AML-193 (cell line): ENCODE measurements around the gene MCRS1.

Experiments used
- DNase-seq, 2 experiments: peaks; one replicate each; lab custom pipeline; 2025; lab: John Stamatoyannopoulos, UW

Gene MCRS1

GRCh38 chr12:49556391-49557186, 11.4 kb downstream of the MCRS1 start:
- DNase-seq: no peak

- DNase-seq: no peak
These were observed 12.1 kb downstream of the MCRS1 start for GRCh38 chr12:49555631-49556390.

- no peak for DNase-seq
These were observed 13.7 kb downstream of the MCRS1 start for GRCh38 chr12:49554266-49554665.

- DNase-seq: peak; percentile 24 to 38
These were observed 14.3 kb downstream of the MCRS1 start for GRCh38 chr12:49553512-49554088.

GRCh38 chr12:49552899-49553298, 15.0 kb downstream of the MCRS1 start:
- DNase-seq: no peak

- no peak for DNase-seq
These were observed 15.5 kb downstream of the MCRS1 start for GRCh38 chr12:49552425-49552824.

- DNase-seq: no peak
These were observed 15.9 kb downstream of the MCRS1 start for GRCh38 chr12:49552014-49552413.

- no peak for DNase-seq
These were observed 17.2 kb downstream of the MCRS1 start for GRCh38 chr12:49550693-49551252.

GRCh38 chr12:49549735-49550692, 17.9 kb downstream of the MCRS1 start:
- no peak for DNase-seq

GRCh38 chr12:49548822-49549648, 18.9 kb downstream of the MCRS1 start:
- no peak for DNase-seq

GRCh38 chr12:49548481-49548821, 19.5 kb downstream of the MCRS1 start:
- no peak for DNase-seq

GRCh38 chr12:49547090-49547690, 20.8 kb downstream of the MCRS1 start:
- no peak for DNase-seq

- no peak for DNase-seq
These were observed 21.5 kb downstream of the MCRS1 start for GRCh38 chr12:49546481-49546880.

- no peak for DNase-seq
These were observed 22.1 kb downstream of the MCRS1 start for GRCh38 chr12:49545815-49546214.

GRCh38 chr12:49543914-49544815, 23.8 kb downstream of the MCRS1 start:
- no peak for DNase-seq

GRCh38 chr12:49543221-49543913, 24.6 kb downstream of the MCRS1 start:
- DNase-seq: no peak

- DNase-seq: no peak
These were observed 25.3 kb downstream of the MCRS1 start for GRCh38 chr12:49542592-49543160.

- no peak for DNase-seq
These were observed 25.9 kb downstream of the MCRS1 start for GRCh38 chr12:49541911-49542505.
